H1 (cell line): ENCODE data around the gene SUCLG2. TPM values are rescaled to one million over a fixed set of nuclear protein-coding genes. Genes with fewer than 3 reads are reported as not detected.

Experiments
- CTCF ChIA-PET: fragments of 300-600 bp; sonication (Branson Sonifier 250); formaldehyde crosslinking; loops from one replicate; lab custom pipeline; 2021; ENCODE audit not compliant: partially characterized antibody; lab: Charles Lee
- POLR2A ChIA-PET: fragments of 300-600 bp; sonication (Branson Sonifier 250); formaldehyde crosslinking; loops from one replicate; lab custom pipeline; 2021; ENCODE audit warnings: inconsistent platforms; ENCODE audit not compliant: partially characterized antibody; lab: Charles Lee
- DNase-seq, 2 experiments: peaks; one replicate each; pipeline versions ENCODE4 v3.0.0 to v3.0.0-alpha.2; 2010 to 2022; ENCODE audit warnings: low spot score in 2 of 2, low read depth in 1 of 2, mixed read lengths in 1 of 2
- FAIRE-seq: peaks from 2 replicates; lab custom pipeline; 2011; peaks lifted over from hg19 to GRCh38; lab: Jason Lieb, UNC
- H2AFZ ChIP-seq: 2 replicates; pipeline ENCODE4 v1.8.1; 2012; ENCODE audit warnings: low read length, inconsistent platforms
- H2AK5ac ChIP-seq: 2 replicates; pipeline ENCODE4 v1.6.1; 2013; ENCODE audit warnings: low read depth, low read length
- H2BK120ac ChIP-seq: replicated peaks from 2 replicates; pipeline ENCODE3; 2013; ENCODE audit warnings: low read depth, low read length, inconsistent platforms
- H2BK12ac ChIP-seq: 2 replicates; pipeline ENCODE4 v1.6.1; 2013; ENCODE audit warnings: low read depth, low read length
- H2BK15ac ChIP-seq: 2 replicates; pipeline ENCODE4 v1.6.1; 2013; ENCODE audit warnings: low read length
- H2BK20ac ChIP-seq: 2 replicates; pipeline ENCODE4 v1.6.1; 2013; ENCODE audit warnings: low read length
- H2BK5ac ChIP-seq: 2 replicates; pipeline ENCODE4 v1.6.1; 2013; ENCODE audit warnings: low read depth, low read length
- H3K14ac ChIP-seq: 2 replicates; pipeline ENCODE4 v1.6.1; 2013; ENCODE audit warnings: inconsistent platforms; ENCODE audit not compliant: insufficient read length
- H3K18ac ChIP-seq: 2 replicates; pipeline ENCODE4 v1.6.1; 2013; ENCODE audit warnings: low read length; ENCODE audit errors: extremely low read depth
- H3K23ac ChIP-seq: 2 replicates; pipeline ENCODE4 v1.6.1; 2013; ENCODE audit warnings: inconsistent platforms; ENCODE audit not compliant: insufficient read length
- H3K23me2 ChIP-seq: 2 replicates; pipeline ENCODE4 v1.6.1; 2013; ENCODE audit warnings: low read depth, low read length
- H3K27ac ChIP-seq: 2 replicates; pipeline ENCODE4 v1.6.1; 2011; ENCODE audit warnings: low read depth, low read length, inconsistent platforms
- H3K27me3 ChIP-seq, 4 experiments: replicated peaks in 1 of 4; 1 replicate in 1 of 4; 2 replicates in 3 of 4; pipeline versions ENCODE4 v1.6.1 to v1.8.1; 2011 to 2013; ENCODE audit warnings: low read length in 3 of 4, mild to moderate bottlenecking in 3 of 4, inconsistent platforms in 2 of 4, mixed read lengths in 2 of 4, moderate library complexity in 1 of 4; ENCODE audit not compliant: control insufficient read depth in 3 of 4, insufficient read depth in 3 of 4; ENCODE audit errors: extremely low read depth in 1 of 4
- H3K36me3 ChIP-seq, 4 experiments: 2 replicates each; pipeline versions ENCODE4 v1.6.1 to v1.8.1; 2011 to 2013; ENCODE audit warnings: mild to moderate bottlenecking in 4 of 4, low read length in 3 of 4, moderate library complexity in 2 of 4, control low read depth in 1 of 4, inconsistent platforms in 1 of 4; ENCODE audit not compliant: insufficient read depth in 4 of 4, control insufficient read depth in 2 of 4
- H3K4ac ChIP-seq: replicated peaks from 2 replicates; pipeline ENCODE3; 2013; ENCODE audit warnings: low read length, low read depth, mixed read lengths, inconsistent platforms; ENCODE audit not compliant: insufficient read length
- H3K4me1 ChIP-seq, 4 experiments: replicated peaks in 1 of 4; 1 replicate in 1 of 4; 2 replicates in 3 of 4; pipeline versions ENCODE4 v1.6.1 to v1.8.1; 2011 to 2013; ENCODE audit warnings: low read length in 3 of 4, inconsistent platforms in 2 of 4, mixed read lengths in 1 of 4; ENCODE audit not compliant: insufficient read depth in 4 of 4, control insufficient read depth in 3 of 4
- H3K4me2 ChIP-seq, 2 experiments: 2 replicates each; pipeline versions ENCODE4 v1.6.1 to v1.8.1; 2011 to 2013; ENCODE audit warnings: low read depth in 2 of 2, low read length in 2 of 2, control low read depth in 1 of 2, inconsistent platforms in 1 of 2, mild to moderate bottlenecking in 1 of 2; ENCODE audit not compliant: insufficient read depth in 1 of 2
- H3K4me3 ChIP-seq, 4 experiments: fragments of 200-600, 300-600 bp in 1 of 4; sonication (generic), shearing (Covaris generic), sonication (Bioruptor Twin) in 1 of 4; 2 replicates each; pipeline versions ENCODE4 v1.5.1 to v1.8.1; 2011 to 2016; ENCODE audit warnings: low read length in 4 of 4, low read depth in 3 of 4, control low read depth in 2 of 4, inconsistent platforms in 2 of 4, mild to moderate bottlenecking in 2 of 4, mixed read lengths in 1 of 4, moderate library complexity in 1 of 4; ENCODE audit not compliant: insufficient read depth in 2 of 4; ENCODE audit errors: extremely low read depth in 1 of 4
- H3K56ac ChIP-seq: replicated peaks from 2 replicates; pipeline ENCODE3; 2013; ENCODE audit warnings: low read depth, mild to moderate bottlenecking, mixed read lengths, low read length, inconsistent platforms; ENCODE audit not compliant: insufficient read length
- H3K79me1 ChIP-seq: 2 replicates; pipeline ENCODE4 v1.6.1; 2013; ENCODE audit warnings: low read depth, low read length, control low read depth
- H3K79me2 ChIP-seq, 2 experiments: 2 replicates each; pipeline versions ENCODE4 v1.6.1 to v1.8.1; 2012 to 2013; ENCODE audit warnings: low read length in 2 of 2, mild to moderate bottlenecking in 2 of 2, inconsistent platforms in 1 of 2; ENCODE audit not compliant: insufficient read depth in 2 of 2, control insufficient read depth in 1 of 2
- H3K9ac ChIP-seq, 4 experiments: replicated peaks in 1 of 4; 1 replicate in 1 of 4; 2 replicates in 3 of 4; pipeline versions ENCODE4 v1.6.1 to v1.8.1; 2011 to 2013; ENCODE audit warnings: low read depth in 3 of 4, low read length in 3 of 4, control low read depth in 2 of 4, mild to moderate bottlenecking in 2 of 4, moderate library complexity in 2 of 4, inconsistent platforms in 1 of 4; ENCODE audit errors: extremely low read depth in 1 of 4
- H3K9me3 ChIP-seq, 2 experiments: 2 replicates each; pipeline versions ENCODE4 v1.6.1 to v1.8.1; 2012 to 2013; ENCODE audit warnings: mild to moderate bottlenecking in 2 of 2, moderate library complexity in 2 of 2, control low read depth in 1 of 2, inconsistent platforms in 1 of 2, low read depth in 1 of 2, low read length in 1 of 2, mixed read lengths in 1 of 2; ENCODE audit not compliant: insufficient read depth in 2 of 2
- H4K20me1 ChIP-seq, 2 experiments: replicated peaks in 1 of 2; 2 replicates each; pipeline versions ENCODE3 to v1.8.1; 2011 to 2013; ENCODE audit warnings: inconsistent platforms in 2 of 2, low read length in 2 of 2, mild to moderate bottlenecking in 1 of 2; ENCODE audit not compliant: insufficient read depth in 2 of 2, control insufficient read depth in 1 of 2
- H4K5ac ChIP-seq: 2 replicates; pipeline ENCODE4 v1.6.1; 2013; ENCODE audit warnings: low read length, low read depth, mixed read lengths, inconsistent platforms; ENCODE audit not compliant: insufficient read length
- H4K8ac ChIP-seq: 2 replicates; pipeline ENCODE4 v1.8.0; 2013; ENCODE audit warnings: mild to moderate bottlenecking, moderate library complexity, low read length, inconsistent platforms; ENCODE audit not compliant: insufficient read depth; ENCODE audit errors: extremely low read depth
- H4K91ac ChIP-seq: replicated peaks from 2 replicates; pipeline ENCODE3; 2013; ENCODE audit warnings: low read length, mixed read lengths, inconsistent platforms; ENCODE audit not compliant: insufficient read length
- BACH1 ChIP-seq: IDR thresholded peaks from 2 replicates; pipeline ENCODE4 v1.6.1; 2012; ENCODE audit warnings: low read length, improper control_type of control experiment
- CHD1 ChIP-seq: IDR thresholded peaks from 2 replicates; pipeline ENCODE4 v1.6.1; 2012; ENCODE audit warnings: low read depth, low read length, improper control_type of control experiment
- CHD2 ChIP-seq: IDR thresholded peaks from 2 replicates; pipeline ENCODE4 v1.6.1; 2012; ENCODE audit warnings: low read length, improper control_type of control experiment
- CREB1 ChIP-seq: IDR thresholded peaks from 2 replicates; pipeline ENCODE4 v1.6.1; 2012; ENCODE audit warnings: inconsistent platforms
- KDM4A ChIP-seq: IDR thresholded peaks from one replicate; pipeline ENCODE4 v1.7.1; 2012; ENCODE audit warnings: low read depth, mild to moderate bottlenecking, moderate library complexity, low read length, inconsistent platforms; ENCODE audit not compliant: severe bottlenecking
- POLR2AphosphoS5 ChIP-seq: IDR thresholded peaks from 2 replicates; pipeline ENCODE4 v1.6.1; 2011; ENCODE audit warnings: low read depth, low read length
- RXRA ChIP-seq: IDR thresholded peaks from 2 replicates; pipeline ENCODE4 v1.6.1; 2011; ENCODE audit warnings: low read depth, mild to moderate bottlenecking, low read length, moderate library complexity; ENCODE audit not compliant: insufficient read depth
- SIRT6 ChIP-seq: IDR thresholded peaks from one replicate; pipeline ENCODE4 v1.7.1; 2012; ENCODE audit warnings: low read length, inconsistent platforms
- SUZ12 ChIP-seq: fragments of 200-600 bp; sonication (generic); IDR thresholded peaks from 2 replicates; pipeline ENCODE4 v1.6.1; 2012; ENCODE audit warnings: mild to moderate bottlenecking, inconsistent platforms, low read length, moderate library complexity, mixed read lengths
- TAF1 ChIP-seq: IDR thresholded peaks from 2 replicates; pipeline ENCODE4 v1.6.1; 2011; ENCODE audit warnings: mild to moderate bottlenecking, low read depth, low read length
- TCF12 ChIP-seq: IDR thresholded peaks from 2 replicates; pipeline ENCODE4 v1.6.1; 2011; ENCODE audit warnings: low read depth, mild to moderate bottlenecking, low read length
- WGBS, 2 experiments: shearing (Covaris generic) in 1 of 2; methylation state at CpG; one replicate each; pipeline versions ENCODE4 v1.1.6 to v1.1.7; 2013 to 2015; ENCODE audit warnings: low lambda C conversion rate in 2 of 2, mixed read lengths in 2 of 2, inconsistent platforms in 1 of 2, low coverage in 1 of 2, missing lambda C conversion rate in 1 of 2; ENCODE audit not compliant: insufficient replicate concordance in 2 of 2, insufficient coverage in 1 of 2, insufficient read length in 1 of 2; ENCODE audit errors: extremely low coverage in 1 of 2, missing lambda C conversion rate in 1 of 2; 5-methylcytosine and 5-hydroxymethylcytosine counted together
- polyA plus RNA-seq, 7 experiments: library from polyadenylated mRNA; depleted of rRNA in 3 of 7; stranded (reverse) in 5 of 7; unstranded in 2 of 7; fragments of >200 nt in 5 of 7; fragments of 200-250 nt in 2 of 7; gene quantifications; 1 replicate in 5 of 7; 2 replicates in 1 of 7; 4 replicates in 1 of 7; pipeline versions ENCODE4 v1.2.1 to v1.2.3, GENCODE V29; 2011 to 2013; ENCODE audit warnings: missing spikeins in 2 of 7, mixed read lengths in 2 of 7
- total RNA-seq: library from RNA; stranded (reverse); fragmentation: NEBNext Ultra II Directional; extraction: Animal tissue kit (Norgen Biotek cat#: 25700); gene quantifications from 2 replicates; pipeline ENCODE4 v1.2.1, GENCODE V29; 2021

SUCLG2 gene
- total and polyA plus RNA-seq, 2 of the 8 experiments (the other 6 are each of a cell fraction or from before 2014, with no cell fraction given), result 12.9 to 46.2 TPM

DNA sequence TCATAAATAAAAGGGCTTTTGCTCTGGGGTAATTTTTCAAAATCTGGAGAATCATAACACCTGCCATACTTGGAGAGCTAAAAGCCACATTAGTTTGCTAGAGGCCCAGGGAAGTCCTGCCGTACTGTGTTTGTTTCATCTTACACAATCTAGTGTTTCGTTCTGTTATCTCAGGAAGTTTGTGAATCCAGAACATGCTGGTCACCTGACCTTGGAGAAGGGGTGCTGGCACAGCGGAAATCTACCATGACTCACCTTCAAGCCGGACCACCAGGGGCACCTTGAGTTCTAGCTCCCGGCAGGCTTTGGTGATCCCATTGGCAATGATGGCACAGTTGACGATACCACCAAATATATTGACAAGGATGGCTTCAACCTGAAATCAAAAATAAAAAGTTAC is 253.9 kb downstream of the SUCLG2 start:
- no peak overlapping the region for H2BK12ac ChIP-seq
- H3K9me3 ChIP-seq, result no peaks in the 10 kb centered on the region
- POLR2A ChIA-PET, result no interaction called here
- no peak overlapping the region for H3K14ac ChIP-seq
- no peak overlapping the region for H4K5ac ChIP-seq
- no peaks in the 10 kb centered on the region for H3K27me3 ChIP-seq
- TF ChIP-seq TCF12 (no peak), POLR2AphosphoS5 (no peak), RXRA (no peak), KDM4A (no peak), TAF1 (no peak), CHD1 (no peak), SIRT6 (no peak), CHD2 (no peak), SUZ12 (no peak), CREB1 (no peak), BACH1 (no peak)
- H3K79me2 ChIP-seq, result no peaks in the 10 kb centered on the region
- H2BK20ac ChIP-seq, result no peak overlapping the region
- no peak overlapping the region for H2AFZ ChIP-seq
- no peak overlapping the region for H3K18ac ChIP-seq
- H2BK15ac ChIP-seq, result no peak overlapping the region
- no peaks in the 10 kb centered on the region for H4K20me1 ChIP-seq
- H3K27ac ChIP-seq, result no peak overlapping the region
- H3K36me3 ChIP-seq, result peaks cover 0 to 5% (median 2%) of the 10 kb centered on the region in 4 experiments; a peak in 3 of 8 replicates
- no peaks in the 10 kb centered on the region for H3K4me1 ChIP-seq
- no peak overlapping the region for H3K4me3 ChIP-seq
- DNase-seq (no peak), FAIRE-seq (no peak)
- no peak overlapping the region for H3K4me2 ChIP-seq
- H2BK120ac ChIP-seq, result no peak overlapping the region
- no peak overlapping the region for H3K9ac ChIP-seq
- H4K91ac ChIP-seq, result no peak overlapping the region
- no peaks in the 10 kb centered on the region for H3K79me1 ChIP-seq
- CTCF ChIA-PET, result interaction anchor here (1.4 to 1.7 kb wide), 3 partner anchors 16 to 19 kb away, joined by 3 to 4 read pairs (median 3); no protein-coding TSS in a partner anchor
- 95% methylated on average over 6 of the region's 6 CpGs; no CpG with 5 or more reads in 1 of the 2 experiments for WGBS, 2 experiments
- H3K4ac ChIP-seq, result no peak overlapping the region
- no peak overlapping the region for H3K56ac ChIP-seq
- no peaks in the 10 kb centered on the region for H3K23me2 ChIP-seq
- no peak overlapping the region for H3K23ac ChIP-seq
- no peak overlapping the region for H2BK5ac ChIP-seq
- no peak overlapping the region for H2AK5ac ChIP-seq
- H4K8ac ChIP-seq, result no peak overlapping the region
